Loucy (cell line): ENCODE measurements around the gene FECH.

Experiments used
- CTCF ChIP-seq: fragments of 200-600 bp; sonication (generic); conservative IDR thresholded peaks from 2 replicates; pipeline ENCODE4 v1.5.1; 2014; ENCODE audit warnings: mild to moderate bottlenecking, antibody characterized with exemption, low read length
- EZH2phosphoT487 ChIP-seq: fragments of 200-600 bp; IDR thresholded peaks from 2 replicates; pipeline ENCODE4 v1.6.1; 2018; ENCODE audit warnings: antibody characterized with exemption, mild to moderate bottlenecking, moderate library complexity, borderline replicate concordance

DNA sequence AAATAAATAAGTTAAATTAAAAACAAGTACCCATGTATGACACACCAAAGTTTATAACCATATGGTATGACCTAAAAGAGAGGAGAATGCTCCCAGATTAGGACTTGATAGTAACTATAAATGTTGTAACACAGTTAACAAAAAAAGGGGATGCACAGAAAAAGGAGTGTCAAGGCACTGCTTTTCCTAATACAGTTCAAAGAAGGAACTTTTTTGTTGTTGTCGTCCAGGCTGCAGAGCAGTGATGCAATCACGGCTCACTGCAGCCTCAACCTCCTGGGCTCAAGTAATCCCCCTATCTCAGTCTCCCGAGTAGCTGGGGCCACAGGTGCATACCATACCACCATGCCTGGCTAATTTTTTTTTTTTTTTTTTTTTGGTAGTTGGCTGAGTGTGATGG is 32.4 kb upstream of the FECH start:
- TF ChIP-seq CTCF (no peak), EZH2phosphoT487 (no peak)
